GM12892 (cell line): Measurements from ENCODE around the gene IGFLR1.

ENCODE experiments used
- POLR2A ChIP-seq: IDR thresholded peaks from 2 replicates; pipeline ENCODE4 v1.6.1; 2011; ENCODE audit warnings: low read depth, low read length, control low read depth
- POLR2AphosphoS5 ChIP-seq: IDR thresholded peaks from 2 replicates; pipeline ENCODE4 v1.6.1; 2011; ENCODE audit warnings: low read depth, low read length, control low read depth
- TAF1 ChIP-seq: IDR thresholded peaks from 2 replicates; pipeline ENCODE4 v1.6.1; 2011; ENCODE audit warnings: low read depth, mild to moderate bottlenecking, control low read depth, low read length, borderline replicate concordance

GRCh38 chr19:35693422-35693821 is 48.8 kb downstream of the IGFLR1 start:
- TF ChIP-seq POLR2A (no peak), POLR2AphosphoS5 (no peak), TAF1 (no peak)
